Astrocyte (in vitro differentiated cells and primary cell): ENCODE results near the gene SIGLEC9.

Experiments used
- CTCF ChIP-seq: IDR thresholded peaks from 2 replicates; pipeline ENCODE4 v1.5.1; 2011; ENCODE audit warnings: low read depth, mild to moderate bottlenecking, inconsistent platforms, low read length, moderate library complexity; ENCODE audit not compliant: insufficient read depth
- EZH2 ChIP-seq: IDR thresholded peaks from 2 replicates; pipeline ENCODE4 v1.6.1; 2012; ENCODE audit warnings: mild to moderate bottlenecking, low read length, inconsistent platforms; ENCODE audit not compliant: insufficient read depth

GRCh38 chr19:51096473-51097165, 28.1 kb upstream of the SIGLEC9 start:
- TF ChIP-seq CTCF: no peak
- no peak for TF ChIP-seq EZH2
